HG03135 (cell line): ENCODE results near the gene ERCC1.
A peak's percentile ranks its signal among the peaks of the same experiment; 100 is the strongest.
"Not testable (repeated sequence)": the region's sequence is repeated elsewhere in the genome, so short reads cannot be mapped to it uniquely, and the experiment has no call there.

Experiments
- ATAC-seq: cut with Tn5 transposase; IDR thresholded peaks from one replicate; pipeline ENCODE4 v1.9.1; 2021; ENCODE audit warnings: mild to moderate bottlenecking, moderate library complexity; ENCODE audit not compliant: unreplicated experiment

Gene ERCC1

DNA sequence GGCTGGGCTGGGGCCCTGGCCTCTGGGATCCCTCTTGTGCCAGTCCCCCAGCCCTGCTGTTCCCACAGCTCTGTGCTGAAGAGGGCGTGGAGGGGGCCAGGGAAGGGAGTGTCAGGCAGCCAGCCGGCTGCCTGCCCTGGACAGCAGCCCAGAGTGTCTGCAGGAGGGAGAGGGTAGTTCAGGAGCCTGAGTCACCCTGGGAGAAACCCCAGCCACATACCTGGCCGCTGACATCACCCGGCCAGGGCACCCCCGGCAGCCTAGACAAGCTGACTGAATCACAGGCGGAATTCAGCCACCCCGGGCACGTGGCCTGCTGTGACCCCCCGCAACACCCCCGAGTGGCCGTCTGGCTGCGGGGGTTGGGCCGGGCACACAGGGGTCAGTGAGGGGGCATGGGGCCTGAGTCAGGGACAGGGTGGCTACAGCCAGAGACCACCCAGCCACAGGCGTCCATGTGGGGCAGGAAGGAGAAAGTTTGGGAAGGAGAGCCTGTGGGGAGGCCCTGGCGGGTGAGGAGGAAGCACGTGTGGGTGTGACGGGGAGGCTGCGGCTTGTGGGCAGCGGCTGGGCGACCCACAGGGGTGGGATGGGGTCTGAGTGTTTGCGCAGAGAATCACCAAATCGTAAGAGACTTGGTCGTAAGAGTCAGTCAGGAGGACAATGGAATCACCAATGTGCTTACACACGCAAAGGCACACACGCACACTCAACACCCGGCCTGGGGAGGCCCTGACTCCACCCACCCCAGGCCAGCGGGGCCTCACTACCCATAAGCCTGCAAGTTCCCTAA, 32.2 kb upstream of the ERCC1 start:
- ATAC-seq, result no peak

DNA sequence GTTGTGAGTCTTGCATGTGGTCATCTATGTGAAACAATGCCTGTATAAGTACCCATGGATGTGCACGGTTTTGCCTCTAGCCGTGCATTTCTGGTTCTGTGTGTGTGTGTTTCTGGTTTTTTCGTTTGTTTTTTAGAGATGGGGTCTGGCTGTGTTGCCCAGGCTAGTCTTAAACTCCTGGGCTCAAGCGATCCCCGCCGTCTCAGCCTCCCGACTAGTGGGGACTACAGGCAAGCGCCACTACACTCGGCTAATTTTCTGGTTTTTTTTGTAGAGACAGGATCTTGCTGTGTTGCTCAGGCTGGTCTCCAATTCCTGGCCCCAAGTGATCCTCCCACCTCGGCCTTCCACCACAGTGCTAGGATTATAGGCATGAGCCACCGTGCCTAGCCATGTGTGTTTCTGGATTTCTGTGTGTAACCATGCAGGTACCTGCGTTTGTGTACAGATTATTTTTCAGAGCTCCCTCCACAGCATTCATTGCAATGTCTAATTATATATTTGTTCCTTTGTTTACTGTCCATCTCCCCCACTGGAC, 28.2 kb upstream of the ERCC1 start:
- no peak for ATAC-seq

GRCh38 chr19:45451131-45451849, 27.6 kb upstream of the ERCC1 start:
- ATAC-seq, result no peak

GRCh38 chr19:45450012-45450333, 26.3 kb upstream of the ERCC1 start:
- peak; percentile 25 for ATAC-seq

DNA sequence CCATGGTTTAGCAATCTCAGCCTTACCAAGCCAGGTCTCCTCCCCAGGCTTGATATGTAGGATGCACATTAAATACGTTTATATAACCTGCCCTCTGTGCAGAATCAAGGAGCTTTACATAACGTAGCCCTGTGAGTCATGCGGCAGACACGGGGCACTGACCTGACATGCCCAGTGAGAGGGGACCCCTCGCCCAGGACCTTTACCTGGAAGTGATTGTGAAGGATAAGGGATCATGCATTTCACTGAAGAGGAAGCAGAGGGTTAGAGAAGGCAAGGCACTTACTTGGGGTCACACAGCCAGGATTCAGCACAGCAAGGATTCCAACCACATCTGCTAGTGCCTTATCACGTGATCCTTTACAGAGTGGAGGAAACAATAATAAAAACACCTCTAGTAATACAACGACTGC, 25.2 kb upstream of the ERCC1 start:
- no peak for ATAC-seq

- no peak for ATAC-seq
Measured at GRCh38 chr19:45448425-45448756, 24.7 kb upstream of the ERCC1 start.

DNA sequence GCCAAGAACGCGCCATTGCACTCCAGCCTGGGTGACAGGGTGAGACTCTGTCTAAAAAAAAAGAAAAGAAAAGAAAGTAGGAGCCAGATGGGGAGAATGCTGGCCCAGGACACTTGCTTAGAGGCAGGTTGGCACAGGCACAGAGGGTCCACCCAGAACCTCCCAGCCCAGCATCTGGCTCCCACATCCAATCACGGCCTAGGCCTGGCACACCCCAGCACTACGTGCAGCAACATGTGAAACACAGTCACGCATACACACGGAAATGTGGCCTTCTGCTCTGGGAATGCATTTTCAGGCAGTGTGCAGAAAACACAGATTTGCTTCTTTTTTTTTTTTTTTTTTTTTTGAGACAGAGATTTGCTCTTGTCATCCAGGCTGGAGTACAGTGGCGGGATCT, 23.2 kb upstream of the ERCC1 start:
- no peak for ATAC-seq

DNA sequence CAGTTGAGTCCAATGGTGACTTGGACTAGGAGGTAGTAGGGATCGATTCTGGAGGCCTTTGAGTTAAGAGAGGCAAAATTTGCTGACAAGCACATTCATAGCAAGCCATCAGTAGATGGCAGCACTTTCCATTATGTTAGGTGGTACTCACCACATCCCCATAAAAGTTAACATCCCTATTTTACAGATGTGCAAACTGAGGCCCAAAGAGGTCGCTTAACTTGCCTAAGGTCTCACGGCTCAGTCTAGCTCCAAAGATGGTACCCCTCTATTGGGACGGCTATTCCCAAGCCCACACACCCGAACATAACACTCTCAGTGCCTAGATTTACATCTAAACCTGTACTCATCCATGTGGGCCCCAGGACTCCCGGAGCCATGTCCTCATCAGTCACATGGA, 22.6 kb upstream of the ERCC1 start:
- no peak for ATAC-seq

- no peak for ATAC-seq
Measured at GRCh38 chr19:45445139-45445538, 21.4 kb upstream of the ERCC1 start.

GRCh38 chr19:45444318-45445041, 20.8 kb upstream of the ERCC1 start:
- peak; percentile 44 for ATAC-seq

DNA sequence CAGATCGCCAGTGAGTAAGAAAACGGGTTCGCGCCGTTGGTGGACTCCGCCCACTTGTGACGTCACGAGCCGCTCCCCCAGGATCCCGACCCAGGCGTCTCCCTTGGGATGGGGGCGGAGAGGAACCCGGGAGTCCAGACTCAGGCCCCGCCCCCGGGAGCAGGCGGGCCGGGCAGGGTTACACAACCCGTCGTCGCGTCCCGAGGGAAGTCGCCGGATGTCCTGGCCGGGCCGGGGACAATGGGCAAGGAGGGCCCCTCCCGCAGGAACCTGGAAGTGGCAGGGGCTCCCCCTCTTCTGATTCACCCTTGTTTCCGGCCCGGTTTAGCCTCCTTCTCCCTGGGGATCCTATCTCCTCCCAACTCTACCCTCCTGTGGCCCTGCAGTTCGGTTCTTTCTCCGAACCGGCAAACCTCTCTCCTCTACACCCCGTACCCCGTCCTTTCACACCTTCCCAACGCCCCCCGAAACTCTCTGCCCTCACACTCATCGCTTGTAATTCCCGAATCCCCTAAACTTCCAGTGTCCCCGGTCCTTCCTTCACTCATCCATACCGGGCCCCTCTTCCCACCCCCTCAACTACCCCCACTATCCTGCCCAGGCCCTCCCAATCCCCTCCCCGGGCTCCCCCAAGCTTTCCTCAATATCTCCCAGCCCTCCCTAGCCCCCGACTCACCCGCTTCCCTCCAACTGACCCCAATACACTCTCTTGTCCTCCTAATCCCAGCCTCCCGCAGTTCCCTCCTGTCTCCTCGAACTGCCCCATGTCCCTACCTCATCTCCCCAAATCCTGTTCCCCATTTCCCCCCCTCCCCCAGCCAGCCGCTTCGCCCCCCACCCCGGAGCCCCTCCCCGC, 20.0 kb upstream of the ERCC1 start:
- peak; percentile 38 for ATAC-seq

GRCh38 chr19:45442778-45443461, 19.2 kb upstream of the ERCC1 start:
- ATAC-seq, result no peak

DNA sequence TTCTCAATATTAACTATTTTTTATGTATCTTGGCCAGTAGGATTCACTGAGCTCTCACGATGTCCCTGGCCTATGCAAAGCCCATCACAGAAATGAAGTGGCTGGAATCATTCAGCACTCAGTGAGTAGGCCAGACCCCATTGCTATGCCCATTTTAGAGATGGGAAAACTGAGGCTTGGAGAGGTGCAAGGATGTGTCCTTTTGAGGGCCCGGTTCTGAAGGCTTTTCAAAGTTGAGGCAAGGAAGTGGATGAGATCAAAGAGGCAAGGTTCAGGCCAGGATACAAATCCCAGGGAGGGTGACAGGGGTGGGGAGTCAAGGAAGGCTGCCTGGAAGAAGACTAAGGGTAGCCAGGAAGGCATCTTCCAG, 18.7 kb upstream of the ERCC1 start:
- no peak for ATAC-seq

DNA sequence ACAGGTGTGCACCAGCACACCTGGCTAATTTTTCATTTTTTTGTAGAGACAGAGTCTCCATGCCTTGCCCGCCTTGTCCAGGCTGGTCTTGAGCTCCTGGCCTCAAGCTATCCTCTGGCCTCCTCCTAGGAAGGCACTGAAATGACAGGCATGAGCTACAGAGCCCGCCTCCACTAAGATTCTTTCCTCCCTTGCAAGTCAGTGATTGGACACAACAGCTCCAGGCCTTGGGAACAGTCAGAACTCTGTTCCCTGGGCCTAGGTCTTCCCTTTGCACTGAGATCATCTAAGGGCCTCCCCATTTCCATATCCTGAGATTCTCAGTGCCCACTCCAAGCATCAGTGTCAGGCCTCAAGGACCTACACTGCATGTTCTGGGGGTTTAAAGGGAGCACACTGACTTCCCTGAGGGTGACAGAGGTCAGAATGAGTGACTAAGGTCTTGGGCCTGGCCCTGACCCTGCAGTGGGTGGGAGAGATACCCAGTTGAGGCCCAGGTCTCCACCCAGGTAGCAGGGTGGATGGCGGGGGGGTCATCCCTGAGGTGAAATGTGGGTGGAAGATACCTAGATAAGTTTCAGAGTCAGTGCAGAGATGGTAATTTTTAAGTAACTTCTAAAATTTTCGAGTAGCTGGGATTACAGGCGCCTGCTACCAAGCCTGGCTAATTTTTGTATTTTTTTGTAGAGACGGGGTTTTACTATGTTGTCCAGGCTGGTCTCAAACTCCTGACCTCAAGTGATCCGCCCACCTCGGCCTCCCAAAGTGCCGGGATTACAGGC, 17.3 kb upstream of the ERCC1 start:
- no peak for ATAC-seq

- ATAC-seq, result no peak
Measured at GRCh38 chr19:45440259-45440638, 16.5 kb upstream of the ERCC1 start.

DNA sequence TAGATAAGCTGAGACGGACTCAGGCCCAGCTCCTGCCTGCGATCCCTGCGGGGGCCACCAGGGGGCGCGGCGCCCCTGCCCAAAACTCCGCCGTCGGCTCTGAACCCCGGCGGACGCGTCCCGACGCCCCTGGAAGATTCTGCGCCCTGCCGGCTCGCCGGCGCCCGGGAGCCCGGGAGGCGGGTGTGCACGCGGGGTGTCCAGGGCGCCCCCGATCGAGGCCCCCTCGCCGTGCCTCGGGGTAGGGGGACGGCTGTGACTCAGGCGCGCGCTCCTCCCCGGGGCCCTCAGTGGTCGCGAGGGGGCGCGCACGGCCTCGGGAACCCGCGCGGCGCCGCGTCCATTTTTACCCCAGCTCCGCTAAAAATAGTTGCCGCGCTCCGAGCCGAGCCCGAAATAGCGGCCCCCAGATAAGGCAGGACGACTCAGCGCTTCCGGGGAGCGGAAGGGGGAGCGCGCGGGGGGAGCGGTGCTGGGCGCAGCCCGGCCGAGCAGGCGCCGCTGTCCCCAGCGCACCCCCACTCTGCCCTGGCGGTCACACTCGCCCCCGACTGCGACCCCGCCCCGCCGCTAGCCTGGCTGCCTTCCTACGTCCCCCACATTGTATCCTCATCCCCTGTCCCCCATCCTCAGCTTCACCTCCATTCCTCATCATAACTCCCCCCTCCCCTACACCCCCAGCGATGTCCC, 16.0 kb upstream of the ERCC1 start:
- peak; percentile 46 for ATAC-seq

DNA sequence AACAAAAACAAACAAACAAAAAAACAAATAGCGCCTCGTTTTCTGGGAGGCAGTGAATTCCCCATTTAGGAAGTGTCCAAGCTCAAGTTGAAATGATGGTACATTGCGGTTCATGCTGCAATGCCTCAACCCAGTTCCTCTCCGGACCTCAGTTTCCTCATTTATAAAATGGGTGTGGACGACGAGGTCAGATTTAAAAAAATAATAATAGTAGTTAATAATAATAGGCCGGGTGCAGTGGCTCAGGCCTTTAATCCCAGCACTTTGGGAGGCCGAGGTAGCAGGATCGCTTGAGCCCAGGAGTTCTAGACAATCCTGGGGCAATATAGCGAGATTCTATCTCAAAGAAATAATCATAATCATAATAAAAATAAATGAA, 15.5 kb upstream of the ERCC1 start:
- ATAC-seq, result no peak

DNA sequence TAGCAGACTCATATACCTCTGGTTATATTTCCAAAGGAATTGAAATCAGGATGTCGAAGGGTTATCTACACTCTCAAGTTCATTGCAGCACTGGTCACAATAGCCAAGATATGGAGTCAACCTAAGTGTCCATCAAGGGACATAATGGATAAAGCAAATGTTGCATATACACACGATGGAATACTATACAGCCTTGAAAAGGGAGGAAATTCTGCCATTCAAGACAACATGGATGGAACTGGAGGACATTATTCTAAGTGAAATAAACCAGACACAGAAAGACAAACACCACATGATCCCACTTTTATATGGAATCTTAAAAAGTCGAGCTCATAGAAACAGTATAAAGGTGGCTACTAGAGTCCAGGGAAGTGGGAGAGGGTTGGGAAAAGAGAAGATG, 13.6 kb upstream of the ERCC1 start:
- no peak for ATAC-seq

- not testable (repeated sequence) for ATAC-seq
Measured at GRCh38 chr19:45432543-45432942, 8.8 kb upstream of the ERCC1 start.
